ENCODE data around the gene ZNF641. TPM values are rescaled to one million over a fixed set of nuclear protein-coding genes. Genes with fewer than 3 reads are reported as not detected.

Gene ZNF641
- total RNA-seq, 6 experiments from 2014 or later = 4.2 to 6.4 (median 5.2) TPM

DNA sequence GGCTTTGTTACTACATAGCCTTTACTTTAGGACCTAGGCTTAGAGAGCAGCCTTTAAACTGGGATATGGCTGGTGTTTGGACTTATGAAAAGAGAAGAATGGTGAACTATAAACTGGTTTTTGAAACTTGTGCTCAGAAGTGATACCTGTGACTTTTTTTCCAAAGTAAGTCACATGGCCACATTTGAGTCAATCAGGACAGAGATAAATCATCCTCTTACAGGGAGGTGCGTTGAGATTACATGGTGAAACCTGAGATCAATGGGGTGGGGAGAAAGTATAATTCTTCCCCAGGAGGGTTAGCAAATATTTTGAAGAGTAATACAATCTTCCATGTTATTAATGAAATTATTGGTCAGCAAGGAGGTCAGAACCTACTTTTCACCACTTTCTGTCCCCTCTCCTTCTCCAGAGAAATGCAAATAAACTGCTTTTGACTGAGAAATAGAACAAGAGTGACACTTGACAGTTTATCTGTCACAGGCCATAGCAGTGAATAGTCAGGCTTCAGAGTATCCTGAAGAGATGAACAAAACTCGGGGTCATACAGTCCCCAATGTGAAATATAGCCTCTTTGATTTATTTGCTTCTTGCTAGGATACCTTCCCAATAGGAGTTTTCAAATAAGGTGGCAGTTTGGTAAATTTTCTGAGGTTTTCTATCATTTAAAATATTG is 11.1 kb upstream of the ZNF641 start:
- TF ChIP-seq CTCF (IDR thresholded peaks at IDR 0.05) = no peak
- Mint-ChIP-seq H3K27me3 (ENCODE audit: insufficient read depth) (peaks cover 18% of the 10 kb centered on the region), H3K9me3 (no peaks in the 10 kb centered on the region), H3K4me3 (no peak overlapping the region), H3K27ac (no peak overlapping the region), H3K36me3 (ENCODE audit: low read depth) (no peaks in the 10 kb centered on the region), H3K4me1 (ENCODE audit: low read depth) (no peaks in the 10 kb centered on the region)
- DNase-seq = no peak

DNA sequence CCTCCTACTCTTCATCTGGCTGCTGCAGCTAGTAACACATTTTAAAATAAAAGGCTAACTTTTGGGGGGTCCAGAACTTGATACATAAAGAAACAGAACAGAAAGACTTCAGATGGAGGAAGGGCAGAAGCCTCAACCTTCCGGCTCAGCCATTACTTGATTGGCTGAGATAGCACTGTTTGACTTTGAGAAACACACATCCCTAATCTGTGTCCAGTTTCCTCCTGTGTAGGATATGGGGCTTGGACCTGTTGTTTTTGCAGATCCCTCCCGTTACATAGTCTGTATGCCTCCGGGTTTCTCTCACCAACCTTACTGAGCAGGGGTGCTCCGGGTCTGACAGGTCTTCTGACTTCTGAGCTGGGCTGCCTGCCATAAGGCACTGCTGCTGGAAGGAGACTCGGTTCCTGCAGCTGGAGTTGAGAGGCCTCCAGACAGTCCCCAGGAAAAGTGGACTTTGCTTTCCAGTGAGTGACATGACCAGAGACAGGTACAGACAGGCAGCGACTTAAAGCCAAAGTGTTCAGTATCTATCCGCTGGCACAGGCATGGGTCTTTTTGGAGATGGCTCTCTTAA is 8.3 kb upstream of the ZNF641 start:
- Mint-ChIP-seq H3K27me3 (ENCODE audit: insufficient read depth) (peaks cover 12% of the 10 kb centered on the region), H3K4me3 (no peak overlapping the region), H3K4me1 (ENCODE audit: low read depth) (no peaks in the 10 kb centered on the region), H3K9me3 (no peaks in the 10 kb centered on the region), H3K27ac (no peak overlapping the region), H3K36me3 (ENCODE audit: low read depth) (no peaks in the 10 kb centered on the region)
- DNase-seq = no peak
- no peak for TF ChIP-seq CTCF (IDR thresholded peaks at IDR 0.05)

- Mint-ChIP-seq H3K4me1 (ENCODE audit: low read depth) (no peaks in the 10 kb centered on the region), H3K27me3 (ENCODE audit: insufficient read depth) (peaks cover 8% of the 10 kb centered on the region), H3K27ac (no peak overlapping the region), H3K36me3 (ENCODE audit: low read depth) (no peaks in the 10 kb centered on the region), H3K9me3 (no peaks in the 10 kb centered on the region), H3K4me3 (no peak overlapping the region)
- DNase-seq = no peak
- TF ChIP-seq CTCF (IDR thresholded peaks at IDR 0.05) = no peak
Measured at GRCh38 chr12:48356041-48356768, 5.5 kb upstream of the ZNF641 start.

GRCh38 chr12:48352157-48352760 is 1.5 kb upstream of the ZNF641 start:
- Mint-ChIP-seq H3K9me3 (no peaks in the 10 kb centered on the region), H3K27me3 (ENCODE audit: insufficient read depth) (peaks cover 6% of the 10 kb centered on the region), H3K4me3 (no peak overlapping the region), H3K36me3 (ENCODE audit: low read depth) (no peaks in the 10 kb centered on the region), H3K4me1 (ENCODE audit: low read depth) (peaks cover 9% of the 10 kb centered on the region), H3K27ac (no peak overlapping the region)
- TF ChIP-seq CTCF (IDR thresholded peaks at IDR 0.05) = no peak
- DNase-seq = no peak

DNA sequence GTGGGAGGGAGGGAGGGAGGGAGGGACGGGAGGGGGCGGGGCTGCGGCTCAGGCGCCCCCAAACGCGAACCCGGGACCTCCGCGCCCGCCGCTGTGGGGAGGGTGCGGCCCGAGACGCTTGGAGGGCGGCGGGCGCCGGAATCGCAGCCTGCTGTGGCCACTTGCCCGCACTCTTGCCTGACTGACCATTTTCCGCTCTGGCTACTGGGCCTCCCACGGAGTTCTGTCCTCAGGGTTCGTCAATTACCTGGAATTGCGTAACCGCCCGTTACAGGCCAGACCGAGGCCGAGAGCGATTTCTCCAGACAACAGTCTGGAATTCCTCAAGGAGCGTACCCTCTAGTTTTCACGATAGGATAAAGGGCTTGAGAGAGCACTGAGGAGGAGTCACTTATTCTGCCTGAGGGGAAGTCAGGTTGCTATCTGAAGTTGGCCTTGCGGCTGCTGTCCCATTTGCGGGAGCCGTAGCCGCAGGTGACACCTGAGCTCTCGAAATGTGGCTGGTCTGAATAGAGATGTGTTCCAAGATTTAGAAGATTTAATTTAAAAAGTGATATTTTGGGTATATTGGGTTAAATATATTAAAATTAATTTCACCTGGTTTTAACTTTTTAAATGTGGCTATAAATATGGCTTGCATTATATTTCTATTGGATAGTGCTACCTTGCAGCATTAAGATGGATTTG is 446 bp upstream of the ZNF641 start:
- Mint-ChIP-seq H3K9me3 (no peaks in the 10 kb centered on the region), H3K4me1 (ENCODE audit: low read depth) (peaks cover 9% of the 10 kb centered on the region), H3K27ac (peak overlapping the region; percentile 74), H3K36me3 (ENCODE audit: low read depth) (peaks cover 5% of the 10 kb centered on the region; the same call in 1 of the 2 replicates), H3K27me3 (ENCODE audit: insufficient read depth) (peaks cover 6% of the 10 kb centered on the region), H3K4me3 (peak overlapping the region; percentile 92)
- TF ChIP-seq CTCF (IDR thresholded peaks at IDR 0.05) = no peak
- DNase-seq = peak; percentile 35
